HepG2 (cell line): ENCODE data around the gene ZNF217. TPM values are rescaled to one million over a fixed set of nuclear protein-coding genes. Genes with fewer than 3 reads are reported as not detected.
A peak's percentile ranks its signal among the peaks of the same experiment; 100 is the strongest.

Experiments
- EZH2 ChIP-seq: conservative IDR thresholded peaks from 2 replicates; pipeline ENCODE4 v1.6.1; 2012; ENCODE audit warnings: mild to moderate bottlenecking, low read depth, low read length, moderate library complexity
- HDAC6 ChIP-seq: fragments of 200-600 bp; sonication (generic); IDR thresholded peaks from 2 replicates; pipeline ENCODE4 v1.7.0; 2017; ENCODE audit warnings: mild to moderate bottlenecking, antibody characterized with exemption, low read length, low read depth
- KDM2A ChIP-seq: sonication (generic); formaldehyde crosslinking; IDR thresholded peaks from 2 replicates; pipeline ENCODE4 v1.4.0; 2020; ENCODE audit warnings: low read depth, missing genetic modification reagents, borderline replicate concordance
- SP1 ChIP-seq, 2 experiments: fragments of 450-650 bp in 1 of 2; sonication (generic) in 1 of 2; formaldehyde crosslinking in 1 of 2; IDR thresholded peaks; 2 replicates each; pipeline versions ENCODE4 v1.4.0 to v1.6.1; 2016 to 2020; ENCODE audit warnings: missing genetic modification reagents in 1 of 2
- SP5 ChIP-seq: IDR thresholded peaks from 2 replicates; pipeline ENCODE4 v1.6.1; 2016; ENCODE audit warnings: low read depth, borderline replicate concordance
- ZNF256 ChIP-seq: sonication (generic); formaldehyde crosslinking; conservative IDR thresholded peaks from 2 replicates; pipeline ENCODE4 v1.4.0; 2020; ENCODE audit warnings: missing genetic modification reagents
- ZSCAN29 ChIP-seq: sonication (generic); formaldehyde crosslinking; conservative IDR thresholded peaks from 2 replicates; pipeline ENCODE4 v1.4.0; 2020; ENCODE audit warnings: mild to moderate bottlenecking, missing genetic modification reagents
- polyA plus RNA-seq, 8 experiments: library from polyadenylated mRNA; depleted of rRNA in 3 of 8; stranded (reverse) in 7 of 8; unstranded in 1 of 8; fragments of >200 nt; fragmentation: Illumina TruSeq in 4 of 8; extraction: Trizol in 4 of 8; gene quantifications; 2 replicates each; pipeline versions ENCODE4 v1.2.1 to v1.2.3, GENCODE V29; 2011 to 2016; ENCODE audit warnings: low read depth in 4 of 8, missing spikeins in 1 of 8, mixed read lengths in 1 of 8; ENCODE audit not compliant: insufficient read depth in 1 of 8
- total RNA-seq, 5 experiments: library from RNA; depleted of rRNA; stranded (reverse); fragments of >200 nt; fragmentation: Illumina TruSeq; extraction: Trizol; gene quantifications; 2 replicates each; pipeline ENCODE4 v1.2.3, GENCODE V29; 2016; ENCODE audit warnings: low read depth in 1 of 5
- TF ChIP-seq, protein P1 (sequence below): IDR thresholded peaks from 2 replicates; pipeline ENCODE4 v1.6.1; 2018; ENCODE audit warnings: missing genetic modification reagents
- TF ChIP-seq, protein P2 (sequence below): IDR thresholded peaks from 2 replicates; pipeline ENCODE4 v1.6.1; 2012; ENCODE audit warnings: inconsistent platforms
- TF ChIP-seq, protein P3 (sequence below): IDR thresholded peaks from 2 replicates; pipeline ENCODE4 v1.6.1; 2012; ENCODE audit warnings: low read depth, low read length, improper control_type of control experiment
- TF ChIP-seq, protein P4 (sequence below): sonication (generic); formaldehyde crosslinking; IDR thresholded peaks from 2 replicates; pipeline ENCODE4 v1.5.0; 2020; ENCODE audit warnings: missing genetic modification reagents
- TF ChIP-seq, protein P5 (sequence below): sonication (generic); formaldehyde crosslinking; IDR thresholded peaks from 2 replicates; pipeline ENCODE4 v1.5.1; 2020; ENCODE audit warnings: mild to moderate bottlenecking, missing genetic modification reagents, moderate library complexity
- TF ChIP-seq, protein P6 (sequence below): sonication (generic); formaldehyde crosslinking; IDR thresholded peaks from 2 replicates; pipeline ENCODE4 v1.5.1; 2020; ENCODE audit warnings: mild to moderate bottlenecking, missing genetic modification reagents, moderate library complexity
- TF ChIP-seq, protein P7 (sequence below): sonication (generic); formaldehyde crosslinking; IDR thresholded peaks from 2 replicates; pipeline ENCODE4 v1.4.0; 2020; ENCODE audit warnings: mild to moderate bottlenecking, missing genetic modification reagents
- TF ChIP-seq, protein P8 (sequence below): sonication (generic); formaldehyde crosslinking; IDR thresholded peaks from 2 replicates; pipeline ENCODE4 v1.4.0; 2020; ENCODE audit warnings: mild to moderate bottlenecking, missing genetic modification reagents

ZNF217 gene
- total and polyA plus RNA-seq, 2 of the 13 experiments (the other 11 are each of a cell fraction or from before 2014, with no cell fraction given) = 22.3 to 29.8 TPM

DNA sequence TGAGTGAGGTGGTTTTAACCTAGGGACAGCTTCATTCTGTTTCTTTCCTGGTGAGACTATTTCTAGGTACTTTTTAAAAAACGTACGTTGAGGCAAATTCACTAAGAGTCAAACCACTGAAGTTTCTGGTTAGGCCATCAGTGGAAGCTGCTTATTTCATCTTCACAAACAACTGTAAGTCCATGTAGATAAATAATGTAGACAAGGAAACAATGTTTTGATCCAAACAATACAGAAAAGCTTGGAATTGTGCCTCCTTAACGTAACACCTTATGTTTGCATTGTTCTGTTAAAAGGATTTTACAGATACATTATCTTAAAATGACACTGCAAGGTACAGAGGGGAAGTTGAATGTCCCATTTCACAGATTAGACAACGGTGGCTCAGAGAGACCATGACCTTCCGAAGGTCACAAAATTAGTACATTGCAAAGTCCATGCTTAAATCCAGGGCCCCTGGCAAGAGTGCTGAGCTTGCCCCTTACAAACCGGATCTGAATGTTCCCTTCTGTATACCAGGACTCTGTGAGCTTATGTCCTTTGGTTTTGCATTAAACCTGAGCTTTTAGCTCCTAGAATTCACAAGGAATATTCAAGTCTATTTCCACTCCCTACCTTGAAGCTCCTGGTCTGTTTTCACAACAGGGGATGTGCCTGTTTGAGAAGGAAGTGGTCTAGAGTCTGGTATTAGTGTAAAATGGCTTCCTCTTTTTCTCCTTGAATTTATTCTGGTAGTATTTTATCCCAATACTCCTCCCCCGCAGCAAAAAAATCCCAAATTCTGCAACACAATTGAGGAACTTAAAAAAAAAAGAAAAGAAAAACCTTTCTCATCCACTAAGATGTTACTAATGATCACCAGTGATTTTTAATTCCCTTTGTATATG lies 28.9 kb upstream of the ZNF217 start (continued):
- TF ChIP-seq, protein P1, sequence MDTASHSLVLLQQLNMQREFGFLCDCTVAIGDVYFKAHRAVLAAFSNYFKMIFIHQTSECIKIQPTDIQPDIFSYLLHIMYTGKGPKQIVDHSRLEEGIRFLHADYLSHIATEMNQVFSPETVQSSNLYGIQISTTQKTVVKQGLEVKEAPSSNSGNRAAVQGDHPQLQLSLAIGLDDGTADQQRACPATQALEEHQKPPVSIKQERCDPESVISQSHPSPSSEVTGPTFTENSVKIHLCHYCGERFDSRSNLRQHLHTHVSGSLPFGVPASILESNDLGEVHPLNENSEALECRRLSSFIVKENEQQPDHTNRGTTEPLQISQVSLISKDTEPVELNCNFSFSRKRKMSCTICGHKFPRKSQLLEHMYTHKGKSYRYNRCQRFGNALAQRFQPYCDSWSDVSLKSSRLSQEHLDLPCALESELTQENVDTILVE (CRISPR knock-in tag) = no peak
- TF ChIP-seq SP5 (CRISPR knock-in tag) (no peak; the same call in 1 of the 2 replicates), ZNF256 (CRISPR knock-in tag) (no peak), ZSCAN29 (CRISPR knock-in tag) (peak; percentile 85), KDM2A (CRISPR knock-in tag) (no peak), HDAC6 (no peak), SP1 (IDR thresholded peaks at IDR 0.05) (no peak), SP1 (CRISPR knock-in tag; IDR thresholded peaks at IDR 0.05) (no peak), EZH2 (no peak)
- TF ChIP-seq, protein P2, sequence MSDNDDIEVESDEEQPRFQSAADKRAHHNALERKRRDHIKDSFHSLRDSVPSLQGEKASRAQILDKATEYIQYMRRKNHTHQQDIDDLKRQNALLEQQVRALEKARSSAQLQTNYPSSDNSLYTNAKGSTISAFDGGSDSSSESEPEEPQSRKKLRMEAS = no peak
- TF ChIP-seq, protein P3, sequence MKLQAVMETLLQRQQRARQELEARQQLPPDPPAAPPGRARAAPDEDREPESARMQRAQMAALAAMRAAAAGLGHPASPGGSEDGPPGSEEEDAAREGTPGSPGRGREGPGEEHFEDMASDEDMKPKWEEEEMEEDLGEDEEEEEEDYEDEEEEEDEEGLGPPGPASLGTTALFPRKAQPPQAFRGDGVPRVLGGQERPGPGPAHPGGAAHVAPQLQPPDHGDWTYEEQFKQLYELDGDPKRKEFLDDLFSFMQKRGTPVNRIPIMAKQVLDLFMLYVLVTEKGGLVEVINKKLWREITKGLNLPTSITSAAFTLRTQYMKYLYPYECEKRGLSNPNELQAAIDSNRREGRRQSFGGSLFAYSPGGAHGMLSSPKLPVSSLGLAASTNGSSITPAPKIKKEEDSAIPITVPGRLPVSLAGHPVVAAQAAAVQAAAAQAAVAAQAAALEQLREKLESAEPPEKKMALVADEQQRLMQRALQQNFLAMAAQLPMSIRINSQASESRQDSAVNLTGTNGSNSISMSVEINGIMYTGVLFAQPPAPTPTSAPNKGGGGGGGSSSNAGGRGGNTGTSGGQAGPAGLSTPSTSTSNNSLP = no peak
- TF ChIP-seq, protein P4, sequence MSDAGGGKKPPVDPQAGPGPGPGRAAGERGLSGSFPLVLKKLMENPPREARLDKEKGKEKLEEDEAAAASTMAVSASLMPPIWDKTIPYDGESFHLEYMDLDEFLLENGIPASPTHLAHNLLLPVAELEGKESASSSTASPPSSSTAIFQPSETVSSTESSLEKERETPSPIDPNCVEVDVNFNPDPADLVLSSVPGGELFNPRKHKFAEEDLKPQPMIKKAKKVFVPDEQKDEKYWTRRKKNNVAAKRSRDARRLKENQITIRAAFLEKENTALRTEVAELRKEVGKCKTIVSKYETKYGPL (CRISPR knock-in tag) = no peak
- TF ChIP-seq, protein P5, sequence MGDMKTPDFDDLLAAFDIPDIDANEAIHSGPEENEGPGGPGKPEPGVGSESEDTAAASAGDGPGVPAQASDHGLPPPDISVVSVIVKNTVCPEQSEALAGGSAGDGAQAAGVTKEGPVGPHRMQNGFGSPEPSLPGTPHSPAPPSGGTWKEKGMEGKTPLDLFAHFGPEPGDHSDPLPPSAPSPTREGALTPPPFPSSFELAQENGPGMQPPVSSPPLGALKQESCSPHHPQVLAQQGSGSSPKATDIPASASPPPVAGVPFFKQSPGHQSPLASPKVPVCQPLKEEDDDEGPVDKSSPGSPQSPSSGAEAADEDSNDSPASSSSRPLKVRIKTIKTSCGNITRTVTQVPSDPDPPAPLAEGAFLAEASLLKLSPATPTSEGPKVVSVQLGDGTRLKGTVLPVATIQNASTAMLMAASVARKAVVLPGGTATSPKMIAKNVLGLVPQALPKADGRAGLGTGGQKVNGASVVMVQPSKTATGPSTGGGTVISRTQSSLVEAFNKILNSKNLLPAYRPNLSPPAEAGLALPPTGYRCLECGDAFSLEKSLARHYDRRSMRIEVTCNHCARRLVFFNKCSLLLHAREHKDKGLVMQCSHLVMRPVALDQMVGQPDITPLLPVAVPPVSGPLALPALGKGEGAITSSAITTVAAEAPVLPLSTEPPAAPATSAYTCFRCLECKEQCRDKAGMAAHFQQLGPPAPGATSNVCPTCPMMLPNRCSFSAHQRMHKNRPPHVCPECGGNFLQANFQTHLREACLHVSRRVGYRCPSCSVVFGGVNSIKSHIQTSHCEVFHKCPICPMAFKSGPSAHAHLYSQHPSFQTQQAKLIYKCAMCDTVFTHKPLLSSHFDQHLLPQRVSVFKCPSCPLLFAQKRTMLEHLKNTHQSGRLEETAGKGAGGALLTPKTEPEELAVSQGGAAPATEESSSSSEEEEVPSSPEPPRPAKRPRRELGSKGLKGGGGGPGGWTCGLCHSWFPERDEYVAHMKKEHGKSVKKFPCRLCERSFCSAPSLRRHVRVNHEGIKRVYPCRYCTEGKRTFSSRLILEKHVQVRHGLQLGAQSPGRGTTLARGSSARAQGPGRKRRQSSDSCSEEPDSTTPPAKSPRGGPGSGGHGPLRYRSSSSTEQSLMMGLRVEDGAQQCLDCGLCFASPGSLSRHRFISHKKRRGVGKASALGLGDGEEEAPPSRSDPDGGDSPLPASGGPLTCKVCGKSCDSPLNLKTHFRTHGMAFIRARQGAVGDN (CRISPR knock-in tag) = no peak
- TF ChIP-seq, protein P6, sequence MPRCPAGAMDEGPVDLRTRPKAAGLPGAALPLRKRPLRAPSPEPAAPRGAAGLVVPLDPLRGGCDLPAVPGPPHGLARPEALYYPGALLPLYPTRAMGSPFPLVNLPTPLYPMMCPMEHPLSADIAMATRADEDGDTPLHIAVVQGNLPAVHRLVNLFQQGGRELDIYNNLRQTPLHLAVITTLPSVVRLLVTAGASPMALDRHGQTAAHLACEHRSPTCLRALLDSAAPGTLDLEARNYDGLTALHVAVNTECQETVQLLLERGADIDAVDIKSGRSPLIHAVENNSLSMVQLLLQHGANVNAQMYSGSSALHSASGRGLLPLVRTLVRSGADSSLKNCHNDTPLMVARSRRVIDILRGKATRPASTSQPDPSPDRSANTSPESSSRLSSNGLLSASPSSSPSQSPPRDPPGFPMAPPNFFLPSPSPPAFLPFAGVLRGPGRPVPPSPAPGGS (CRISPR knock-in tag) = no peak
- TF ChIP-seq, protein P7, sequence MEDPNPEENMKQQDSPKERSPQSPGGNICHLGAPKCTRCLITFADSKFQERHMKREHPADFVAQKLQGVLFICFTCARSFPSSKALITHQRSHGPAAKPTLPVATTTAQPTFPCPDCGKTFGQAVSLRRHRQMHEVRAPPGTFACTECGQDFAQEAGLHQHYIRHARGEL (CRISPR knock-in tag) = no peak
- TF ChIP-seq, protein P8, sequence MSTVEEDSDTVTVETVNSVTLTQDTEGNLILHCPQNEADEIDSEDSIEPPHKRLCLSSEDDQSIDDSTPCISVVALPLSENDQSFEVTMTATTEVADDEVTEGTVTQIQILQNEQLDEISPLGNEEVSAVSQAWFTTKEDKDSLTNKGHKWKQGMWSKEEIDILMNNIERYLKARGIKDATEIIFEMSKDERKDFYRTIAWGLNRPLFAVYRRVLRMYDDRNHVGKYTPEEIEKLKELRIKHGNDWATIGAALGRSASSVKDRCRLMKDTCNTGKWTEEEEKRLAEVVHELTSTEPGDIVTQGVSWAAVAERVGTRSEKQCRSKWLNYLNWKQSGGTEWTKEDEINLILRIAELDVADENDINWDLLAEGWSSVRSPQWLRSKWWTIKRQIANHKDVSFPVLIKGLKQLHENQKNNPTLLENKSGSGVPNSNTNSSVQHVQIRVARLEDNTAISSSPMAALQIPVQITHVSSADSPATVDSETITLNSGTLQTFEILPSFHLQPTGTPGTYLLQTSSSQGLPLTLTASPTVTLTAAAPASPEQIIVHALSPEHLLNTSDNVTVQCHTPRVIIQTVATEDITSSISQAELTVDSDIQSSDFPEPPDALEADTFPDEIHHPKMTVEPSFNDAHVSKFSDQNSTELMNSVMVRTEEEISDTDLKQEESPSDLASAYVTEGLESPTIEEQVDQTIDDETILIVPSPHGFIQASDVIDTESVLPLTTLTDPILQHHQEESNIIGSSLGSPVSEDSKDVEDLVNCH (CRISPR knock-in tag) = no peak
